ENCODE results near the gene YWHAE.
"Not testable (repeated sequence)": the region's sequence is repeated elsewhere in the genome, so short reads cannot be mapped to it uniquely, and the experiment has no call there.

DNA sequence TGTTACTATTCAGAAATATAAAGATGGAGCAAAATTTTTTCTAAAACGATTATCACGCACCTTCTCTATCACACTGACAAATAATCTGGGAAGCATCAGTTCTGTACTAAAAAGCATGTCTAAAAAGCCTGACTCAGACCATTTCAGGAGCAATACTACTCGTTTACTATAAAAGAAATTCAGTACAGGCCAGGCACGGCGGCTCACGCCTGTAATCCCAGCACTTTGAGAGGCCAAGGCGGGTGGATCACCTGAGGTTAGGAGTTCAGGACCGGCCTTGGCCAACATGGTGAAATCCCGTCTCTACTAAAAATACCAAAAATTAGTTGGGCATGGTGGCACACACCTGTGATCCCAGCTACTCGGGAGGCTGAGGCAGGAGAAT lies 21.6 kb downstream of the YWHAE start:
- TF ChIP-seq, protein P1, sequence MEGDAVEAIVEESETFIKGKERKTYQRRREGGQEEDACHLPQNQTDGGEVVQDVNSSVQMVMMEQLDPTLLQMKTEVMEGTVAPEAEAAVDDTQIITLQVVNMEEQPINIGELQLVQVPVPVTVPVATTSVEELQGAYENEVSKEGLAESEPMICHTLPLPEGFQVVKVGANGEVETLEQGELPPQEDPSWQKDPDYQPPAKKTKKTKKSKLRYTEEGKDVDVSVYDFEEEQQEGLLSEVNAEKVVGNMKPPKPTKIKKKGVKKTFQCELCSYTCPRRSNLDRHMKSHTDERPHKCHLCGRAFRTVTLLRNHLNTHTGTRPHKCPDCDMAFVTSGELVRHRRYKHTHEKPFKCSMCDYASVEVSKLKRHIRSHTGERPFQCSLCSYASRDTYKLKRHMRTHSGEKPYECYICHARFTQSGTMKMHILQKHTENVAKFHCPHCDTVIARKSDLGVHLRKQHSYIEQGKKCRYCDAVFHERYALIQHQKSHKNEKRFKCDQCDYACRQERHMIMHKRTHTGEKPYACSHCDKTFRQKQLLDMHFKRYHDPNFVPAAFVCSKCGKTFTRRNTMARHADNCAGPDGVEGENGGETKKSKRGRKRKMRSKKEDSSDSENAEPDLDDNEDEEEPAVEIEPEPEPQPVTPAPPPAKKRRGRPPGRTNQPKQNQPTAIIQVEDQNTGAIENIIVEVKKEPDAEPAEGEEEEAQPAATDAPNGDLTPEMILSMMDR (IDR thresholded peaks at IDR 0.05) = not testable (repeated sequence)
- TF ChIP-seq POLR2A, POLR2AphosphoS5 (IDR thresholded peaks at IDR 0.05): not testable (repeated sequence)
